CD14-positive monocyte (primary cell): Measurements from ENCODE around the gene TRIM31. TPM values are rescaled to one million over a fixed set of nuclear protein-coding genes. Genes with fewer than 3 reads are reported as not detected.
A peak's percentile ranks its signal among the peaks of the same experiment; 100 is the strongest.

Experiments
- DNase-seq, 3 donors: peaks; one replicate each; pipeline ENCODE4 v3.0.0-alpha.2; 2011 to 2022
- H2AFZ ChIP-seq: 2 replicates; pipeline ENCODE4 v1.6.0; 2012; ENCODE audit warnings: mild to moderate bottlenecking, low read depth, low read length, inconsistent platforms; ENCODE audit not compliant: insufficient read depth, poor library complexity, severe bottlenecking
- H3K27ac ChIP-seq, 2 donors: 1 replicate in 1 of 2; 2 replicates in 1 of 2; pipeline ENCODE4 v1.5.1; 2012 to 2013; ENCODE audit warnings: low read length in 2 of 2, control low read depth in 1 of 2, inconsistent platforms in 1 of 2, low read depth in 1 of 2, mild to moderate bottlenecking in 1 of 2
- H3K27me3 ChIP-seq, 2 donors: one replicate each; pipeline versions ENCODE4 v1.6.0 to v1.6.1; 2011 to 2013; ENCODE audit warnings: low read length in 2 of 2; ENCODE audit not compliant: control insufficient read depth in 2 of 2, insufficient read depth in 2 of 2
- H3K36me3 ChIP-seq, 2 donors: replicated peaks in 1 of 2; 1 replicate in 1 of 2; 2 replicates in 1 of 2; pipeline versions ENCODE4 v1.5.1 to v1.6.1; 2012 to 2013; ENCODE audit warnings: low read length in 2 of 2, control low read depth in 1 of 2, inconsistent platforms in 1 of 2, mild to moderate bottlenecking in 1 of 2; ENCODE audit not compliant: insufficient read depth in 2 of 2, control insufficient read depth in 1 of 2
- H3K4me1 ChIP-seq, 2 donors: 1 replicate in 1 of 2; 2 replicates in 1 of 2; pipeline versions ENCODE4 v1.5.1 to v1.6.1; 2012 to 2013; ENCODE audit warnings: low read length in 2 of 2, control low read depth in 1 of 2, inconsistent platforms in 1 of 2, mild to moderate bottlenecking in 1 of 2, moderate library complexity in 1 of 2; ENCODE audit not compliant: insufficient read depth in 2 of 2, control insufficient read depth in 1 of 2
- H3K4me2 ChIP-seq: replicated peaks from 2 replicates; pipeline ENCODE3; 2012; ENCODE audit warnings: low read length, moderate library complexity, mild to moderate bottlenecking; ENCODE audit not compliant: poor library complexity, severe bottlenecking; ENCODE audit errors: extremely low read depth
- H3K4me3 ChIP-seq, 3 experiments: fragments of 200-600 bp in 1 of 3; sonication (generic) in 1 of 3; replicated peaks in 1 of 3; 1 replicate in 2 of 3; 2 replicates in 1 of 3; pipeline ENCODE4 v1.5.1; 2011 to 2013; ENCODE audit warnings: low read length in 3 of 3, mild to moderate bottlenecking in 3 of 3, control low read depth in 2 of 3, low read depth in 2 of 3, inconsistent platforms in 1 of 3, moderate library complexity in 1 of 3
- H3K79me2 ChIP-seq: 2 replicates; pipeline ENCODE4 v1.6.0; 2012; ENCODE audit warnings: mild to moderate bottlenecking, control low read depth, inconsistent platforms, low read length, moderate library complexity; ENCODE audit not compliant: insufficient read depth
- H3K9ac ChIP-seq: 2 replicates; pipeline ENCODE4 v1.6.0; 2017; ENCODE audit warnings: low read length, mild to moderate bottlenecking; ENCODE audit not compliant: insufficient read depth, poor library complexity, severe bottlenecking
- H3K9me3 ChIP-seq, 2 donors: replicated peaks in 1 of 2; 1 replicate in 1 of 2; 2 replicates in 1 of 2; pipeline versions ENCODE4 v1.5.1 to v1.6.1; 2012 to 2013; ENCODE audit warnings: low read length in 2 of 2, control low read depth in 1 of 2; ENCODE audit not compliant: control insufficient read depth in 1 of 2, insufficient read depth in 1 of 2
- H4K20me1 ChIP-seq: 2 replicates; pipeline ENCODE4 v1.6.0; 2012; ENCODE audit warnings: mild to moderate bottlenecking, low read length, control low read depth, moderate library complexity; ENCODE audit not compliant: insufficient read depth
- H3K27ac Mint-ChIP-seq, 7 donors: one replicate each; pipeline ENCODE4 v1.8.0; 2020; ENCODE audit warnings: mild to moderate bottlenecking in 7 of 7, mixed read lengths in 7 of 7, moderate library complexity in 6 of 7, inconsistent platforms in 2 of 7
- H3K27me3 Mint-ChIP-seq, 3 donors: one replicate each; pipeline ENCODE4 v1.8.0; 2021 to 2022; ENCODE audit warnings: low read depth in 3 of 3, mild to moderate bottlenecking in 3 of 3, mixed read lengths in 3 of 3, moderate library complexity in 3 of 3, inconsistent platforms in 1 of 3
- H3K36me3 Mint-ChIP-seq, 2 donors: one replicate each; pipeline ENCODE4 v1.8.0; 2020; ENCODE audit warnings: mixed read lengths in 2 of 2, inconsistent platforms in 1 of 2, mild to moderate bottlenecking in 1 of 2
- H3K4me1 Mint-ChIP-seq: one replicate; pipeline ENCODE4 v1.8.0; 2020; ENCODE audit warnings: mild to moderate bottlenecking, mixed read lengths
- H3K4me3 Mint-ChIP-seq, 2 donors: one replicate each; pipeline ENCODE4 v1.8.0; 2020; ENCODE audit warnings: mild to moderate bottlenecking in 2 of 2, mixed read lengths in 2 of 2, moderate library complexity in 1 of 2
- H3K9me3 Mint-ChIP-seq, 7 donors: one replicate each; pipeline ENCODE4 v1.8.0; 2020 to 2022; ENCODE audit warnings: mixed read lengths in 7 of 7, mild to moderate bottlenecking in 6 of 7, moderate library complexity in 6 of 7, inconsistent platforms in 2 of 7
- CTCF ChIP-seq: fragments of 200-600 bp; IDR thresholded peaks from one replicate; pipeline ENCODE4 v1.8.0; 2022; ENCODE audit warnings: antibody characterized with exemption, mild to moderate bottlenecking
- WGBS: methylation state at CpG from one replicate; pipeline ENCODE4 v1.1.5; 2013; ENCODE audit warnings: missing lambda C conversion rate; ENCODE audit not compliant: insufficient coverage; 5-methylcytosine and 5-hydroxymethylcytosine counted together
- intact Hi-C, 2 donors: fragments of 100-400 bp; cut with micrococcal nuclease; formaldehyde crosslinking; loops; one replicate each; pipeline versions ENCODE4 v1.15.0 to v1.15.1; 2023
- polyA plus RNA-seq, 3 donors: library from polyadenylated mRNA; depleted of rRNA in 1 of 3; unstranded in 2 of 3; stranded (reverse) in 1 of 3; fragments of 300-500 nt in 2 of 3; fragments of >200 nt in 1 of 3; fragmentation: Illumina TruSeq in 2 of 3; gene quantifications; 1 replicate in 2 of 3; 2 replicates in 1 of 3; pipeline ENCODE4 v1.2.3, GENCODE V29; 2012 to 2021

Gene TRIM31
- polyA plus RNA-seq, 3 donors, result not detected

- Histone ChIP-seq H3K4me1 (peaks cover 0 to 1% of the 10 kb centered on the region in 2 donors), H3K9ac (no peak overlapping the region), H3K9me3 (no peaks in the 10 kb centered on the region), H2AFZ (no peak overlapping the region), H3K4me3 (no peak overlapping the region), H4K20me1 (no peaks in the 10 kb centered on the region), H3K4me2 (no peak overlapping the region), H3K79me2 (no peaks in the 10 kb centered on the region), H3K36me3 (no peaks in the 10 kb centered on the region), H3K27me3 (peaks cover 20 to 36% of the 10 kb centered on the region in 2 donors), H3K27ac (no peak overlapping the region)
- H3K36me3 Mint-ChIP-seq, result peaks cover 0 to 2% of the 10 kb centered on the region in 2 donors
- H3K4me1 Mint-ChIP-seq, result peaks cover 9% of the 10 kb centered on the region
- H3K4me3 Mint-ChIP-seq, result no peak overlapping the region
- intact Hi-C loops, result no loop called here
- no peak for DNase-seq
- TF ChIP-seq CTCF, result no peak
- no CpG with 5 or more reads among the region's 2 CpGs for WGBS
- H3K27me3 Mint-ChIP-seq, result peaks cover 32 to 36% (median 34%) of the 10 kb centered on the region in 3 donors
- peaks cover 0 to 2% (median 0%) of the 10 kb centered on the region in 7 donors for H3K9me3 Mint-ChIP-seq
- H3K27ac Mint-ChIP-seq, result no peak overlapping the region
Observed at GRCh38 chr6:30135147-30135546, 22.3 kb upstream of the TRIM31 start.

GRCh38 chr6:30131947-30132497 lies 19.1 kb upstream of the TRIM31 start:
- intact Hi-C loops, result loop anchor here in 1 of 2 donors (2.0 kb wide), 1 partner anchor 29 kb away; no protein-coding TSS in a partner anchor
- Mint-ChIP-seq H3K9me3 (peaks cover 0 to 6% (median 2%) of the 10 kb centered on the region in 7 donors), H3K4me1 (peaks cover 15% of the 10 kb centered on the region), H3K27me3 (peaks cover 59 to 63% (median 61%) of the 10 kb centered on the region in 3 donors), H3K4me3 (peak overlapping the region in 1 of 2 donors; percentile 73), H3K27ac (no peak overlapping the region), H3K36me3 (peaks cover 0 to 2% of the 10 kb centered on the region in 2 donors)
- Histone ChIP-seq H2AFZ (no peak overlapping the region), H3K27me3 (peaks cover 41 to 67% of the 10 kb centered on the region in 2 donors), H3K79me2 (no peaks in the 10 kb centered on the region), H3K27ac (no peak overlapping the region), H3K9ac (no peak overlapping the region), H3K4me3 (no peak overlapping the region), H3K4me2 (no peak overlapping the region), H4K20me1 (no peaks in the 10 kb centered on the region), H3K9me3 (peaks cover 0 to 9% of the 10 kb centered on the region in 2 donors), H3K36me3 (no peaks in the 10 kb centered on the region), H3K4me1 (peaks cover 3 to 8% of the 10 kb centered on the region in 2 donors)
- TF ChIP-seq CTCF, result no peak
- WGBS, result no CpG with 5 or more reads among the region's 2 CpGs
- no peak for DNase-seq
